Measurements from ENCODE around the gene SLC49A3.

DNA sequence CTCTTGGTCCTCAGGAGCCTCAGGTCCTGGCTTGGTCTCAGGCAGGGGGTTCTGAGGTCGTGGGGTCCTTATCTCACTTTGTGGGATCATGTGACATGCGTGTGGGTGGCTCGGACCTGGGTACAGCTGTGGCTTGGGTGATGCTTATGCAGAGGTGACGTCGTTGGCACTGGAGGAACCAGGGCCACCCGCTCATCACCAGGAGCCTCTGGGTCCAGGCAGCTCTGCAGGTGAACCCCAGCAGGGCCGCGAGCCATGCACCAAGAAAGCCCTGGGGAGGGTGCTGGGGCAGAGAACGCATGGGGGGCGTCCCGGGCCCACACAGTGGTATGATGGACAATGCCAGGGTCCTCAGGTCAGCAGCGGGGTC, 23.6 kb downstream of the SLC49A3 start:
- TF ChIP-seq, protein P1, sequence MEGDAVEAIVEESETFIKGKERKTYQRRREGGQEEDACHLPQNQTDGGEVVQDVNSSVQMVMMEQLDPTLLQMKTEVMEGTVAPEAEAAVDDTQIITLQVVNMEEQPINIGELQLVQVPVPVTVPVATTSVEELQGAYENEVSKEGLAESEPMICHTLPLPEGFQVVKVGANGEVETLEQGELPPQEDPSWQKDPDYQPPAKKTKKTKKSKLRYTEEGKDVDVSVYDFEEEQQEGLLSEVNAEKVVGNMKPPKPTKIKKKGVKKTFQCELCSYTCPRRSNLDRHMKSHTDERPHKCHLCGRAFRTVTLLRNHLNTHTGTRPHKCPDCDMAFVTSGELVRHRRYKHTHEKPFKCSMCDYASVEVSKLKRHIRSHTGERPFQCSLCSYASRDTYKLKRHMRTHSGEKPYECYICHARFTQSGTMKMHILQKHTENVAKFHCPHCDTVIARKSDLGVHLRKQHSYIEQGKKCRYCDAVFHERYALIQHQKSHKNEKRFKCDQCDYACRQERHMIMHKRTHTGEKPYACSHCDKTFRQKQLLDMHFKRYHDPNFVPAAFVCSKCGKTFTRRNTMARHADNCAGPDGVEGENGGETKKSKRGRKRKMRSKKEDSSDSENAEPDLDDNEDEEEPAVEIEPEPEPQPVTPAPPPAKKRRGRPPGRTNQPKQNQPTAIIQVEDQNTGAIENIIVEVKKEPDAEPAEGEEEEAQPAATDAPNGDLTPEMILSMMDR (IDR thresholded peaks at IDR 0.05; ENCODE audit: control extremely low read depth in 1 of 3, insufficient read depth in 1 of 3, low read depth in 1 of 3, low read length in 3 of 3): no peak
- TF ChIP-seq, protein P2, sequence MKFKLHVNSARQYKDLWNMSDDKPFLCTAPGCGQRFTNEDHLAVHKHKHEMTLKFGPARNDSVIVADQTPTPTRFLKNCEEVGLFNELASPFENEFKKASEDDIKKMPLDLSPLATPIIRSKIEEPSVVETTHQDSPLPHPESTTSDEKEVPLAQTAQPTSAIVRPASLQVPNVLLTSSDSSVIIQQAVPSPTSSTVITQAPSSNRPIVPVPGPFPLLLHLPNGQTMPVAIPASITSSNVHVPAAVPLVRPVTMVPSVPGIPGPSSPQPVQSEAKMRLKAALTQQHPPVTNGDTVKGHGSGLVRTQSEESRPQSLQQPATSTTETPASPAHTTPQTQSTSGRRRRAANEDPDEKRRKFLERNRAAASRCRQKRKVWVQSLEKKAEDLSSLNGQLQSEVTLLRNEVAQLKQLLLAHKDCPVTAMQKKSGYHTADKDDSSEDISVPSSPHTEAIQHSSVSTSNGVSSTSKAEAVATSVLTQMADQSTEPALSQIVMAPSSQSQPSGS (IDR thresholded peaks at IDR 0.05; ENCODE audit: low read length): no peak
- no peak for TF ChIP-seq EZH2 (IDR thresholded peaks at IDR 0.05; ENCODE audit: low read depth, low read length, severe bottlenecking)
- TF ChIP-seq, protein P3, sequence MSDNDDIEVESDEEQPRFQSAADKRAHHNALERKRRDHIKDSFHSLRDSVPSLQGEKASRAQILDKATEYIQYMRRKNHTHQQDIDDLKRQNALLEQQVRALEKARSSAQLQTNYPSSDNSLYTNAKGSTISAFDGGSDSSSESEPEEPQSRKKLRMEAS (IDR thresholded peaks at IDR 0.05): no peak

Data from H1 (cell line).